ENCODE measurements around the gene B3GALT5.

DNA sequence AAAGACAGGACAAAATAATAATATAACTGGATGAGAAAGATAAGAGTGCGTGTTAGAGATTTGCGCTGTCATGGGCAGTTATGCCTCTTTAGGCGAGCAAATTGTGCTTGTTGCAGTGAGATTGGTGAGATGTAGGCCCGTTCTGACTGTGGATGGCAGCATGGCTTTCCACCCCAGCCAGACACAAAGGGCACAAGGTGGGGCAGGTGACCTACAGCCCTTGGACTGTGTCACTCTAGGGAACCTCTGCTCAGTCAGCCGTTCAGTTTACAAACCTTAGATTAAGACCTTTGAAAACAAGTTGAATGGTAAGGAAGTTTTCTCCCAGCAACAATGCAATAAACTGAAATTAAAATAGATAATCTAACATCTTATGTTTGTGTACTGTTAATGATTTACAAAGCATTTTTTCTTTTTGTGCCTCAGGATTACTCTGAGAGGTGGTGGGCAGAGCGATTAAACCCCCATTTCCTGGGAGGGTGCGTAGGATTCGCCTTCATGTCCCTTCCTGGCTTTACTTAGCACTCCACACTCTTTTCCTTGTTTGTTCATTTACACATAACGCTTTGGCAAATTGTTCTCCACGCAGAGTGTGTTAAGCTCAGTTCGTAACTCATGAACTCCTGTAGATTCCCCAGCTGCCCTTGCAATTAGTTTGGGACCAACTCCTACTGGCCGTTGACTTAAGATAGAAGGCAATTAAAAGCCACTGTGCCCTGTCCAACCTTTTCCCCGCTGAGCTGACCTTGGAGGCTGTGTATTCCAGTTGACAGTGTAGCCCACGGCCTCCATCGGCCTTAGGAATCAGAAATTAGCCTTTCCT, 74.1 kb downstream of the B3GALT5 start:
- no peak for TF ChIP-seq POLR2A (IDR thresholded peaks at IDR 0.05)
- TF ChIP-seq CTCF (IDR thresholded peaks at IDR 0.05): no peak
